ENCODE data around the gene EDARADD.
"Not testable (repeated sequence)": the region's sequence is repeated elsewhere in the genome, so short reads cannot be mapped to it uniquely, and the experiment has no call there.

Gene EDARADD

DNA sequence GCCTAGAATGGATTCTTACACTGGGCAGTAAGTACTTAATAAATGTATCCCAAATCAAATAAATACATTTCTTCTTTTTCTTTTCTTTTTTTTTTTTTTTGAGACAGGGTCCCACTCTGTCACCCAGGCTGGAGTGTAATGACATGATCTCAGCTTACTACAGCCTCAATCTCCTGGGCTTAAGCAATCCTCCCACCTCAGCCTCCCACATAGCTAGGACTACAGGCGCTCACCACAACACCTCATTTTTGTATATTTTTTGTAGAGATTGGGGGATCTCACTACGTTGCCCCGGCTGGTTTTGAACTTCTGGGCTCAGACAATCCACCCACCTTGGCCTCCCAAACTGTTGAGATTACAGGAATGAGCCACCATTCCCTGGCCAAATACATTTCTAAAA is 66.0 kb downstream of the EDARADD start:
- Histone ChIP-seq H3K36me3 (ENCODE audit: insufficient read depth, insufficient read length, low read length) (no peaks in the 10 kb centered on the region), H3K27me3 (ENCODE audit: insufficient read depth, insufficient read length) (no peaks in the 10 kb centered on the region), H3K9me3 (ENCODE audit: insufficient read depth, low read length) (no peaks in the 10 kb centered on the region), H3K4me1 (ENCODE audit: insufficient read depth, insufficient read length) (peaks cover 5% of the 10 kb centered on the region), H3K9ac (ENCODE audit: insufficient read length, low read depth) (no peak overlapping the region), H3K4me3 (ENCODE audit: insufficient read length, low read depth) (no peak overlapping the region)
- no peak for TF ChIP-seq ZNF274 (IDR thresholded peaks at IDR 0.05; ENCODE audit: low read depth, low read length)
- TF ChIP-seq SUZ12 (IDR thresholded peaks at IDR 0.05; ENCODE audit: extremely low read depth, insufficient read depth, insufficient read length): no peak
- no peak for TF ChIP-seq YY1 (IDR thresholded peaks at IDR 0.05; ENCODE audit: insufficient read depth, insufficient read length)
- DNase-seq (ENCODE audit: low read depth, low spot score): no peak

DNA sequence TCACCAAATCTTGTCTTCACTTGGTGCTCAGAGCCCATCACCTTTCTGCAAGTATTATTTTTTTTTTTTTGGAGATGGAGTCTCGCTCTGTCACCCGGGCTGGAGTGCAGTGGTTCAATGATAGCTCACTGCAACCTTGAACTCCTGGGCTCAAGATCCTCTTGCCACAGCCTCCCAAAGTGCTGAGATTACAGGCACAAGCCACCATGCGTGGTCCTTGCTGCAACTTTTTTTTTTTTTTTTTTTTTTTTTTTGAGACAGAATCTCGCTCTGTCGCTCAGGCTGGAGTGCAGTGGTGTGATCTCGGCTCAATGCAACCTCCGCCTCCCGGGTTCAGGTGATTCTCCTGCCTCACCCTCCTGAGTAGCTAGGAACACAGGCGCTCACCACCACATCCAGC is 70.1 kb downstream of the EDARADD start:
- H3K27me3 ChIP-seq (ENCODE audit: insufficient read depth, insufficient read length); H3K9me3 ChIP-seq (ENCODE audit: insufficient read depth, low read length); H3K4me3 ChIP-seq (ENCODE audit: insufficient read length, low read depth); H3K4me1 ChIP-seq (ENCODE audit: insufficient read depth, insufficient read length); DNase-seq (ENCODE audit: low read depth, low spot score); H3K9ac ChIP-seq (ENCODE audit: insufficient read length, low read depth); H3K36me3 ChIP-seq (ENCODE audit: insufficient read depth, insufficient read length, low read length): not testable (repeated sequence)

GRCh38 chr1:236465231-236465958 is 71.3 kb downstream of the EDARADD start:
- TF ChIP-seq ZNF274 (IDR thresholded peaks at IDR 0.05; ENCODE audit: low read depth, low read length) (no peak), SUZ12 (IDR thresholded peaks at IDR 0.05; ENCODE audit: extremely low read depth, insufficient read depth, insufficient read length) (no peak), YY1 (IDR thresholded peaks at IDR 0.05; ENCODE audit: insufficient read depth, insufficient read length) (no peak)
- no peaks in the 10 kb centered on the region for H3K36me3 ChIP-seq (ENCODE audit: insufficient read depth, insufficient read length, low read length)
- no peak for DNase-seq (ENCODE audit: low read depth, low spot score)
- H3K4me1 ChIP-seq (ENCODE audit: insufficient read depth, insufficient read length): peaks cover 2% of the 10 kb centered on the region
- no peak overlapping the region for H3K4me3 ChIP-seq (ENCODE audit: insufficient read length, low read depth)
- H3K9me3 ChIP-seq (ENCODE audit: insufficient read depth, low read length): no peaks in the 10 kb centered on the region
- no peak overlapping the region for H3K9ac ChIP-seq (ENCODE audit: insufficient read length, low read depth)
- no peaks in the 10 kb centered on the region for H3K27me3 ChIP-seq (ENCODE audit: insufficient read depth, insufficient read length)

- TF ChIP-seq SUZ12 (IDR thresholded peaks at IDR 0.05; ENCODE audit: extremely low read depth, insufficient read depth, insufficient read length) (no peak), ZNF274 (IDR thresholded peaks at IDR 0.05; ENCODE audit: low read depth, low read length) (no peak), YY1 (IDR thresholded peaks at IDR 0.05; ENCODE audit: insufficient read depth, insufficient read length) (no peak)
- H3K9me3 ChIP-seq (ENCODE audit: insufficient read depth, low read length): no peaks in the 10 kb centered on the region
- no peaks in the 10 kb centered on the region for H3K27me3 ChIP-seq (ENCODE audit: insufficient read depth, insufficient read length)
- no peak overlapping the region for H3K9ac ChIP-seq (ENCODE audit: insufficient read length, low read depth)
- DNase-seq (ENCODE audit: low read depth, low spot score): no peak
- H3K4me3 ChIP-seq (ENCODE audit: insufficient read length, low read depth): no peak overlapping the region
- peaks cover 2% of the 10 kb centered on the region for H3K4me1 ChIP-seq (ENCODE audit: insufficient read depth, insufficient read length)
- no peaks in the 10 kb centered on the region for H3K36me3 ChIP-seq (ENCODE audit: insufficient read depth, insufficient read length, low read length)
Measured at GRCh38 chr1:236465959-236466303, 71.8 kb downstream of the EDARADD start.

DNA sequence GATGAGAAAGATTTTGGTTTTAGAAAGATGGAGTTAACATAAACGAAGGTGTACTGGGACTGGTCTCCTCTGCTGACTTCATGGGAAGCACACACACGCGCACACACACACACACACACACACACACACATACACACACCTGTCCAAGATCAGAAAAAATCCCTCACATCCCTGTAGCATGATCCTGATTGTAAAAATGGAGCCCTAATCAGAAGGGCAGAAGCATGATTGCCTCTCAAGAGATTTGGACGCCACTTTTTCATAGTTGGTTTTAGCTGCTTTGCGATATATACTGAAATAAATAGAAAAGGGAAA is 73.2 kb downstream of the EDARADD start:
- Histone ChIP-seq H3K36me3 (ENCODE audit: insufficient read depth, insufficient read length, low read length) (no peaks in the 10 kb centered on the region), H3K9ac (ENCODE audit: insufficient read length, low read depth) (no peak overlapping the region), H3K4me1 (ENCODE audit: insufficient read depth, insufficient read length) (peaks cover 2% of the 10 kb centered on the region), H3K9me3 (ENCODE audit: insufficient read depth, low read length) (no peaks in the 10 kb centered on the region), H3K27me3 (ENCODE audit: insufficient read depth, insufficient read length) (no peaks in the 10 kb centered on the region), H3K4me3 (ENCODE audit: insufficient read length, low read depth) (no peak overlapping the region)
- no peak for TF ChIP-seq ZNF274 (IDR thresholded peaks at IDR 0.05; ENCODE audit: low read depth, low read length)
- no peak for TF ChIP-seq YY1 (IDR thresholded peaks at IDR 0.05; ENCODE audit: insufficient read depth, insufficient read length)
- no peak for TF ChIP-seq SUZ12 (IDR thresholded peaks at IDR 0.05; ENCODE audit: extremely low read depth, insufficient read depth, insufficient read length)
- DNase-seq (ENCODE audit: low read depth, low spot score): no peak

GRCh38 chr1:236468625-236469024 is 74.5 kb downstream of the EDARADD start:
- Histone ChIP-seq H3K36me3 (ENCODE audit: insufficient read depth, insufficient read length, low read length) (no peaks in the 10 kb centered on the region), H3K9ac (ENCODE audit: insufficient read length, low read depth) (no peak overlapping the region), H3K4me1 (ENCODE audit: insufficient read depth, insufficient read length) (peaks cover 2% of the 10 kb centered on the region), H3K9me3 (ENCODE audit: insufficient read depth, low read length) (no peaks in the 10 kb centered on the region), H3K4me3 (ENCODE audit: insufficient read length, low read depth) (no peak overlapping the region), H3K27me3 (ENCODE audit: insufficient read depth, insufficient read length) (no peaks in the 10 kb centered on the region)
- DNase-seq (ENCODE audit: low read depth, low spot score): peak; percentile 39
- TF ChIP-seq ZNF274 (IDR thresholded peaks at IDR 0.05; ENCODE audit: low read depth, low read length) (no peak), YY1 (IDR thresholded peaks at IDR 0.05; ENCODE audit: insufficient read depth, insufficient read length) (no peak), SUZ12 (IDR thresholded peaks at IDR 0.05; ENCODE audit: extremely low read depth, insufficient read depth, insufficient read length) (no peak)

GRCh38 chr1:236469466-236469865 is 75.4 kb downstream of the EDARADD start:
- Histone ChIP-seq H3K9ac (ENCODE audit: insufficient read length, low read depth) (no peak overlapping the region), H3K36me3 (ENCODE audit: insufficient read depth, insufficient read length, low read length) (no peaks in the 10 kb centered on the region), H3K27me3 (ENCODE audit: insufficient read depth, insufficient read length) (no peaks in the 10 kb centered on the region), H3K9me3 (ENCODE audit: insufficient read depth, low read length) (no peaks in the 10 kb centered on the region), H3K4me1 (ENCODE audit: insufficient read depth, insufficient read length) (peaks cover 2% of the 10 kb centered on the region), H3K4me3 (ENCODE audit: insufficient read length, low read depth) (no peak overlapping the region)
- DNase-seq (ENCODE audit: low read depth, low spot score): no peak
- no peak for TF ChIP-seq YY1 (IDR thresholded peaks at IDR 0.05; ENCODE audit: insufficient read depth, insufficient read length)
- no peak for TF ChIP-seq ZNF274 (IDR thresholded peaks at IDR 0.05; ENCODE audit: low read depth, low read length)
- TF ChIP-seq SUZ12 (IDR thresholded peaks at IDR 0.05; ENCODE audit: extremely low read depth, insufficient read depth, insufficient read length): no peak

DNA sequence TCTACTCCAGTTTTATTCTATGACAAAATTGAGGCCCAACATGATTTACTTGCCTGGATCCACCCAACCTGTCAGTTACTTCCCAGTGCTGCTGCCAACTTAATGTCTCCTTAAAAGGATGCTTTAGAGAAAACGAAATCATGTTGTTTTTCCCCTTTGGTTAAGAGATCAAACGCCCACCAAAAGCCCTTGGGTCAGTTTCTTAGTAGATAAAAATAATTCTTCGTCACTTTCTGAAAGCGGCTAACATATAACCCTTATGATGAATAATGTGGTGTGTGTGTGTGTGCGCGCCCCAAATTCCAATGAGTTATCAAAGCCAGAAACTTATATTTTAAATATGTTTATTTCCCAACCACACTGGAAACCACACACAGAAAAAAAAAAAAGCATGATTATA is 77.0 kb downstream of the EDARADD start:
- Histone ChIP-seq H3K9me3 (ENCODE audit: insufficient read depth, low read length) (no peaks in the 10 kb centered on the region), H3K4me3 (ENCODE audit: insufficient read length, low read depth) (no peak overlapping the region), H3K36me3 (ENCODE audit: insufficient read depth, insufficient read length, low read length) (no peaks in the 10 kb centered on the region), H3K9ac (ENCODE audit: insufficient read length, low read depth) (no peak overlapping the region), H3K4me1 (ENCODE audit: insufficient read depth, insufficient read length) (no peaks in the 10 kb centered on the region), H3K27me3 (ENCODE audit: insufficient read depth, insufficient read length) (no peaks in the 10 kb centered on the region)
- DNase-seq (ENCODE audit: low read depth, low spot score): no peak
- TF ChIP-seq ZNF274 (IDR thresholded peaks at IDR 0.05; ENCODE audit: low read depth, low read length): no peak
- no peak for TF ChIP-seq YY1 (IDR thresholded peaks at IDR 0.05; ENCODE audit: insufficient read depth, insufficient read length)
- no peak for TF ChIP-seq SUZ12 (IDR thresholded peaks at IDR 0.05; ENCODE audit: extremely low read depth, insufficient read depth, insufficient read length)

Measured in NT2/D1 (cell line).